Measurements from ENCODE around the gene MAN2B2. TPM values are rescaled to one million over a fixed set of nuclear protein-coding genes. Genes with fewer than 3 reads are reported as not detected.
"Not testable (repeated sequence)": the region's sequence is repeated elsewhere in the genome, so short reads cannot be mapped to it uniquely, and the experiment has no call there.

The MAN2B2 gene
- total RNA-seq, 1 donor from 2014 or later = 39.1 TPM

DNA sequence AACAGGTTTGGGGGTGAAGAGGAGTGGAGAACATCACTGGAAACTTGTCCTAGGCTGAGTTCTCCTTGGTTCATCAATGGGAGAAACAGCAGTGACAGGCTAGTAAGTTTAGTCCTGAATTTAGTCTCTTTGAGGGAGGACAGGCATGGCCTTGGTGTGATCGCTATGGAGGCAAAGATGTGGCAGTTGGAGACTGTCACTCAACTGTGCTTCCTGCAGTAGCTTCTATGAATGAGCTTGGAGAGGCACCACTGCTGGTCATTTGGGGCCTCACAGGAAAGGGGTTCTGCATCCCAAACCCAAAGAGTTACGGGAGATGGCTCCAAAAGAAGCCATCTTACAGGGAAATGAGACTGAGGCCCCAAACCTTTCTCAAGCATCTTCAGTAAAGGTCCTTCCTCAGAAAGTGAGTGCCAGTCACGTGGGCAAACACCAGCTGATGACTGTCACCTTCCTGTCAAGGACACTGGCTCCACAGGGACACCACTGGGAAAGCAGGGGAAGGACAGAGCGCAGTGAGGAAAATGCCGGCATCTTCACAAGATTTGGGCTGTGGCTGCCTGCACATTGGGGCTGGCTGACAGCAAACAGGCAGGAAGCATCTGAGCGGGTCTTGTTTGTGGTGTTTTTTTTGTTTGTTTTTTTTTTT lies 72.7 kb downstream of the MAN2B2 start:
- H3K4me3 Mint-ChIP-seq (ENCODE audit: unreplicated experiment) = no peak overlapping the region
- no peaks in the 10 kb centered on the region for H3K9me3 Mint-ChIP-seq (ENCODE audit: unreplicated experiment)
- TF ChIP-seq, protein P1, sequence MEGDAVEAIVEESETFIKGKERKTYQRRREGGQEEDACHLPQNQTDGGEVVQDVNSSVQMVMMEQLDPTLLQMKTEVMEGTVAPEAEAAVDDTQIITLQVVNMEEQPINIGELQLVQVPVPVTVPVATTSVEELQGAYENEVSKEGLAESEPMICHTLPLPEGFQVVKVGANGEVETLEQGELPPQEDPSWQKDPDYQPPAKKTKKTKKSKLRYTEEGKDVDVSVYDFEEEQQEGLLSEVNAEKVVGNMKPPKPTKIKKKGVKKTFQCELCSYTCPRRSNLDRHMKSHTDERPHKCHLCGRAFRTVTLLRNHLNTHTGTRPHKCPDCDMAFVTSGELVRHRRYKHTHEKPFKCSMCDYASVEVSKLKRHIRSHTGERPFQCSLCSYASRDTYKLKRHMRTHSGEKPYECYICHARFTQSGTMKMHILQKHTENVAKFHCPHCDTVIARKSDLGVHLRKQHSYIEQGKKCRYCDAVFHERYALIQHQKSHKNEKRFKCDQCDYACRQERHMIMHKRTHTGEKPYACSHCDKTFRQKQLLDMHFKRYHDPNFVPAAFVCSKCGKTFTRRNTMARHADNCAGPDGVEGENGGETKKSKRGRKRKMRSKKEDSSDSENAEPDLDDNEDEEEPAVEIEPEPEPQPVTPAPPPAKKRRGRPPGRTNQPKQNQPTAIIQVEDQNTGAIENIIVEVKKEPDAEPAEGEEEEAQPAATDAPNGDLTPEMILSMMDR (IDR thresholded peaks at IDR 0.05) = no peak
- H3K27ac Mint-ChIP-seq (ENCODE audit: unreplicated experiment) = no peak overlapping the region
- no peaks in the 10 kb centered on the region for H3K27me3 Mint-ChIP-seq (ENCODE audit: unreplicated experiment)
- peaks cover 7% of the 10 kb centered on the region for H3K4me1 Mint-ChIP-seq (ENCODE audit: unreplicated experiment)
- DNase-seq (ENCODE audit: extremely low spot score, unreplicated experiment) = no peak
- H3K36me3 Mint-ChIP-seq (ENCODE audit: unreplicated experiment) = peaks cover 9% of the 10 kb centered on the region

- TF ChIP-seq, protein P1 (IDR thresholded peaks at IDR 0.05) = no peak
- Mint-ChIP-seq H3K27ac (ENCODE audit: unreplicated experiment) (no peak overlapping the region), H3K4me3 (ENCODE audit: unreplicated experiment) (no peak overlapping the region), H3K4me1 (ENCODE audit: unreplicated experiment) (no peaks in the 10 kb centered on the region), H3K36me3 (ENCODE audit: unreplicated experiment) (peaks cover under 1% of the 10 kb centered on the region), H3K9me3 (ENCODE audit: unreplicated experiment) (peaks cover 3% of the 10 kb centered on the region), H3K27me3 (ENCODE audit: unreplicated experiment) (no peaks in the 10 kb centered on the region)
- no peak for DNase-seq (ENCODE audit: extremely low spot score, unreplicated experiment)
These were observed 74.2 kb downstream of the MAN2B2 start for GRCh38 chr4:6649216-6649615.

DNA sequence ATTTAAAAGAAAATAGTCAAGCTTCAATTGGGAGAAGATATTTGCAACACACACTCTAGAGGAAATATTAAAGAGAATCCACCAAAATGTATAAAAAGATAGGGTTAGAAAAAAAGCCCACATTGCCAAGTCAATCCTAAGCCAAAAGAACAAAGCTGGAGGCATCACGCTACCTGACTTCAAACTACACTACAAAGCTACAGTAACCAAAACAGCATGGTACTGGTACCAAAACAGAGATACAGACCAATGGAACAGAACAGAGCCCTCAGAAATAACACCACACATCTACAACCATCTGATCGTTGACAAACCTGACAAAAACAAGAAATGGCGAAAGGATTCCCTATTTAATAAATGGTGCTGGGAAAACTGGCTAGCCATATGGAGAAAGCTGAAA lies 79.2 kb downstream of the MAN2B2 start:
- not testable (repeated sequence) for H3K27me3 Mint-ChIP-seq (ENCODE audit: unreplicated experiment)

DNA sequence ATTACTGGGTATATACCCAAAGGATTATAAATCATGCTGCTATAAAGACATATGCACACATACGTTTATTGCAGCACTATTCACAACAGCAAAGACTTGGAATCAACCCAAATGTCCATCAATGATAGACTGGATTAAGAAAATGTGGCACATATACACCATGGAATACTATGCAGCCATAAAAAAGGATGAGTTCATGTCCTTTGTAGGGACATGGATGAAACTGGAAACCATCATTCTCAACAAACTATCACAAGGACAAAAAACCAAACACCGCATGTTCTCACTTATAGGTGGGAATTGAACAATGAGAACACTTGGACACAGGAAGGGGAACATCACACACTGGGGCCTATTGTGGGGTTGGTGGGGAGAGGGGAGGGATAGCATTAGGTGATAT lies 80.3 kb downstream of the MAN2B2 start:
- H3K27ac Mint-ChIP-seq (ENCODE audit: unreplicated experiment); H3K4me3 Mint-ChIP-seq (ENCODE audit: unreplicated experiment); H3K27me3 Mint-ChIP-seq (ENCODE audit: unreplicated experiment); H3K9me3 Mint-ChIP-seq (ENCODE audit: unreplicated experiment); DNase-seq (ENCODE audit: extremely low spot score, unreplicated experiment); H3K36me3 Mint-ChIP-seq (ENCODE audit: unreplicated experiment); H3K4me1 Mint-ChIP-seq (ENCODE audit: unreplicated experiment): not testable (repeated sequence)

More for the DNA sequence above, 79.2 kb downstream of the MAN2B2 start:
- not testable (repeated sequence) for H3K4me1 Mint-ChIP-seq (ENCODE audit: unreplicated experiment); H3K9me3 Mint-ChIP-seq (ENCODE audit: unreplicated experiment); H3K36me3 Mint-ChIP-seq (ENCODE audit: unreplicated experiment); H3K4me3 Mint-ChIP-seq (ENCODE audit: unreplicated experiment); H3K27ac Mint-ChIP-seq (ENCODE audit: unreplicated experiment); DNase-seq (ENCODE audit: extremely low spot score, unreplicated experiment)

DNA sequence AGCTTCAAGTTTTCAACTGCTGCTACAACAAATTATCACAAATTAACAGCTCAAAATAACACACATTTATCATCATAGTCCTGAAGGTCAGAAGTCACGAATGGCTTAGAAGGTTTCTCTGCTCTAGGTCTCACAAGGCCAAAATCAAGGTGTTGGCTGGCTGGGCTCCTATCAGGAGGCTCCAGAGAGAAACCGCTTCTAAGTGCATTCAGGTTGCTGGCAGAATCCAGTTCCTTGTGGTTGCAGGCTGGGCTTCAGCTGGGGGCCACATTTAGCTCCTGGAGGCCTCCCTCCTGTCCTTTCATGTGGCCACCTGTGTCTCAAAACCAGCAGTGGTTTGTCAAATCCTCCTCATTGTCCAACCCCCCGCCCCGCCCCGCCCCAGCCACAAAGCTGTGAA lies 80.9 kb downstream of the MAN2B2 start:
- Mint-ChIP-seq H3K36me3 (ENCODE audit: unreplicated experiment) (peaks cover 2% of the 10 kb centered on the region), H3K27ac (ENCODE audit: unreplicated experiment) (no peak overlapping the region), H3K4me3 (ENCODE audit: unreplicated experiment) (no peak overlapping the region), H3K4me1 (ENCODE audit: unreplicated experiment) (no peaks in the 10 kb centered on the region), H3K9me3 (ENCODE audit: unreplicated experiment) (peaks cover 3% of the 10 kb centered on the region), H3K27me3 (ENCODE audit: unreplicated experiment) (no peaks in the 10 kb centered on the region)
- TF ChIP-seq, protein P1 (IDR thresholded peaks at IDR 0.05) = no peak
- DNase-seq (ENCODE audit: extremely low spot score, unreplicated experiment) = no peak

DNA sequence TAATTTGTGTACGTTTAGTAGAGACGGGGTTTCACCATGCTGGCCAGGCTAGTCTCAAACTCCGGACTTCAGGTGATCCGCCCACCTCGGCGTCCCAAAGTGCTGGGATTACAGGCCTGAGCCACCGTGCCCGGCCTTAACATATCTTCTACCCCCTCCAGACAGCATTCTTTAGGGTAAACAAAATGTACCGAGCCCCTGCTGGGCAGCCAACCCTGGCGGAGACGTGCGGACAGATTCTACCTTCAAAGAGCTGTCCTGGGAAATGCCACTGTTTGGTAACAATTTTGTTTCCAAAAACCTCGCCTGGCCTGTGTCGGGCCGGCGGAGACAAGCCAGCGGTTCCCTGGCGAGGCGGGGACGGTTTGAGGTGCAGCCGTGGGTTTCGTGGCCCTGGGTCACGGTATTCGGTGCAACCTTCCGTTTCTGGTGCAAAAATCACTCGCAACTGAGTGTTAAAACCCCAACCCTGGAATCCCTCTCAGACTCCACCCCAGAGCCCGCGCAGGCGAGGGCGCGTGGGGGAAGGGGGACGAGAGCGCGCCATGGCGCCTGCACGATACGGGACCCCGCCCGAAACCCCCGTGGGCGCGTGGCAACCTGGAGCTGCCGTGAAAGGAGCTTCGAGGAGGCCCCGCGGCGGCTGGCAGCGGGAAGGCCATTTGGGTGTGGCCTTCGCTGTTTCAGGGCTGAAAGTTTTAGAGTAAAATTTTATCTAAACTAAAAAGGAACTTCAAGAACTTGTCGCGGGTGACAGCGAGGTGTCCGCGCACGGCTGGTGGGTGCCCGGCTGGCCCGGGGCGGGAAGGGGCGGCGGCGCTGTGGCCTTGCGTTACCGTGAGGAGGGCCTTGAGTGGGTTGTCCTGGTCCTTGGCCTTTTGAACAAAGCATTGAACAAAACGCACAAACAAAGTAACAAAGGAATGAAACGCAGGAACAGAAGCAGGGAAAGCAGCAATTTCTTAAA lies 82.5 kb downstream of the MAN2B2 start:
- H3K36me3 Mint-ChIP-seq (ENCODE audit: unreplicated experiment) = peaks cover 2% of the 10 kb centered on the region
- peaks cover 3% of the 10 kb centered on the region for H3K9me3 Mint-ChIP-seq (ENCODE audit: unreplicated experiment)
- no peaks in the 10 kb centered on the region for H3K27me3 Mint-ChIP-seq (ENCODE audit: unreplicated experiment)
- no peak for DNase-seq (ENCODE audit: extremely low spot score, unreplicated experiment)
- TF ChIP-seq, protein P1 (IDR thresholded peaks at IDR 0.05) = no peak
- H3K4me3 Mint-ChIP-seq (ENCODE audit: unreplicated experiment) = no peak overlapping the region
- H3K4me1 Mint-ChIP-seq (ENCODE audit: unreplicated experiment) = no peaks in the 10 kb centered on the region
- no peak overlapping the region for H3K27ac Mint-ChIP-seq (ENCODE audit: unreplicated experiment)
